ENCODE measurements around the gene SEMA3A.

DNA sequence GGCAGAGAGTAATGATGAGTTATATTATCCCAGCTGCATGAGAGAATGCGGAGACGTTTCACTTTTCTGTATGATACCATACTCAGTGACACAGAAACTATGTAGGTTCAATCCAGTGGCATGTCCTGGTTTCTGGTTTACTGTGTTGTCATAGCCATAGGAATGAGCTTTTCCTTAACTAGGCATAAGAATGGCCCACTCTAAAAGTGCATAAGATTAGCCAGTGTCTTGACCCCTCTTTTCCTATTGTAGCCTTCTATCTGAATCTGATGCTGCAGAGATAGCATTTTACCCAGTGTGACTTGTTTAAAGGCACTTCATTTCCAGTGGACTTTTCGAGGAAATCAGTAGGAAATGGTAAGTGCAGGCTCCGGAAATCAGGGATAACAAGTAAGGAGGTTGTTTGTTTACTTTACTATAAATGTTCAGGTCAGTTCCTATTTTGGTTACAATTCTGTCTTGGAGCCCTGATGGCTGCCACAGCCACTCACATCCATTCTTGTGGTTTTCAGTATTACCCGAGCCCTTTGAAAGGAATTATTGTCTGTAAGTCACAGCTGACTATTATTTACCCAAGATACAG, 70.5 kb downstream of the SEMA3A start:
- TF ChIP-seq, protein P1, sequence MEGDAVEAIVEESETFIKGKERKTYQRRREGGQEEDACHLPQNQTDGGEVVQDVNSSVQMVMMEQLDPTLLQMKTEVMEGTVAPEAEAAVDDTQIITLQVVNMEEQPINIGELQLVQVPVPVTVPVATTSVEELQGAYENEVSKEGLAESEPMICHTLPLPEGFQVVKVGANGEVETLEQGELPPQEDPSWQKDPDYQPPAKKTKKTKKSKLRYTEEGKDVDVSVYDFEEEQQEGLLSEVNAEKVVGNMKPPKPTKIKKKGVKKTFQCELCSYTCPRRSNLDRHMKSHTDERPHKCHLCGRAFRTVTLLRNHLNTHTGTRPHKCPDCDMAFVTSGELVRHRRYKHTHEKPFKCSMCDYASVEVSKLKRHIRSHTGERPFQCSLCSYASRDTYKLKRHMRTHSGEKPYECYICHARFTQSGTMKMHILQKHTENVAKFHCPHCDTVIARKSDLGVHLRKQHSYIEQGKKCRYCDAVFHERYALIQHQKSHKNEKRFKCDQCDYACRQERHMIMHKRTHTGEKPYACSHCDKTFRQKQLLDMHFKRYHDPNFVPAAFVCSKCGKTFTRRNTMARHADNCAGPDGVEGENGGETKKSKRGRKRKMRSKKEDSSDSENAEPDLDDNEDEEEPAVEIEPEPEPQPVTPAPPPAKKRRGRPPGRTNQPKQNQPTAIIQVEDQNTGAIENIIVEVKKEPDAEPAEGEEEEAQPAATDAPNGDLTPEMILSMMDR (IDR thresholded peaks at IDR 0.05), result no peak
- TF ChIP-seq EP300 (IDR thresholded peaks at IDR 0.05), result no peak
- TF ChIP-seq POLR2A (IDR thresholded peaks at IDR 0.05; ENCODE audit: low read depth), result no peak
